ENCODE results near the gene BRD4. TPM values are rescaled to one million over a fixed set of nuclear protein-coding genes. Genes with fewer than 3 reads are reported as not detected.
A peak's percentile ranks its signal among the peaks of the same experiment; 100 is the strongest.

BRD4 gene
- polyA plus RNA-seq, 3 donors = 3.7 to 19.2 (median 4.2) TPM

DNA sequence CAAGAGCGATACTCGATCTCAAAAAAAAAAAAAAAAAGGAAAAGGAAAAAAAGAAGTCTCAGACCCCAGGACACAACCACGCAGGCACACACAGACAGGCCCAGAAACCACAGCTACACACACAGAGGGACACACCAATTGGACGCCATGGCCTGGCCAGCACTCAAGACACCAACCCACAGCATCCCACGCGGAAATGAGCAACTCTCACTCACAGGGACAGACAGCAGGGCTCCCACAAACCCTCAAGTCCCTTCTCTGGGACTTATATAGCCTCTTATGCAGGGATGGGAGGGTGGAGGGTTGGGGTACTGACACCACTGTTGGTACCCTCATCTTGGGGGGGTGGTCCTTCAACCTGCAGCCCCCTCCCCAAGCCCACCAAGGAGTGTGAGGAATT lies 137.4 kb downstream of the BRD4 start:
- H3K9ac ChIP-seq (ENCODE audit: insufficient read depth, low read length, poor library complexity, severe bottlenecking) = no peak overlapping the region
- peaks cover 0 to 9% of the 10 kb centered on the region in 2 donors for H3K9me3 ChIP-seq (replicated peaks in 1 of 2; ENCODE audit: control insufficient read depth in 1 of 2, insufficient read depth in 1 of 2, low read length in 2 of 2)
- peaks cover 55 to 64% (median 61%) of the 10 kb centered on the region in 3 donors for H3K27me3 Mint-ChIP-seq (ENCODE audit: low read depth in 3 of 3)
- peak overlapping the region in 1 of 7 donors; percentile 79 for H3K27ac Mint-ChIP-seq
- H3K36me3 ChIP-seq (replicated peaks in 1 of 2; ENCODE audit: control insufficient read depth in 1 of 2, insufficient read depth in 2 of 2, low read length in 2 of 2) = no peaks in the 10 kb centered on the region
- no peak overlapping the region for H3K4me3 ChIP-seq (replicated peaks in 1 of 3; ENCODE audit: low read depth in 2 of 3, low read length in 3 of 3)
- no peaks in the 10 kb centered on the region for H4K20me1 ChIP-seq (ENCODE audit: insufficient read depth, low read length)
- H3K36me3 Mint-ChIP-seq = peaks cover 7 to 16% of the 10 kb centered on the region in 2 donors
- H3K9me3 Mint-ChIP-seq = peaks cover 0 to 14% (median 8%) of the 10 kb centered on the region in 7 donors
- peak; percentile 21 to 51 (median 30) for DNase-seq
- no peaks in the 10 kb centered on the region for H3K79me2 ChIP-seq (ENCODE audit: insufficient read depth, low read length)
- H3K27ac ChIP-seq (ENCODE audit: low read depth in 1 of 2, low read length in 2 of 2) = no peak overlapping the region
- intact Hi-C loops (cut with micrococcal nuclease) = loop anchor here (5.0 kb wide), 1 partner anchor 37 kb away; the partner anchor contains the start of gene EPHX3 (in 2 of the 2)
- peak overlapping the region; percentile 53 for H3K4me2 ChIP-seq (replicated peaks; ENCODE audit: extremely low read depth, low read length, poor library complexity, severe bottlenecking)
- TF ChIP-seq CTCF (IDR thresholded peaks at IDR 0.05) = no peak
- peak overlapping the region; percentile 32 to 87 for H3K4me3 Mint-ChIP-seq
- no peak overlapping the region for H2AFZ ChIP-seq (ENCODE audit: insufficient read depth, low read depth, low read length, poor library complexity, severe bottlenecking)
- peaks cover 19 to 30% of the 10 kb centered on the region in 2 donors for H3K4me1 ChIP-seq (ENCODE audit: control insufficient read depth in 1 of 2, insufficient read depth in 2 of 2, low read length in 2 of 2)
- WGBS (ENCODE audit: insufficient coverage) = 0% methylated on average over 1 of the region's 6 CpGs
- H3K27me3 ChIP-seq (ENCODE audit: control insufficient read depth in 2 of 2, insufficient read depth in 2 of 2, low read length in 2 of 2) = peaks cover 25 to 53% of the 10 kb centered on the region in 2 donors
- H3K4me1 Mint-ChIP-seq = peaks cover 27% of the 10 kb centered on the region

DNA sequence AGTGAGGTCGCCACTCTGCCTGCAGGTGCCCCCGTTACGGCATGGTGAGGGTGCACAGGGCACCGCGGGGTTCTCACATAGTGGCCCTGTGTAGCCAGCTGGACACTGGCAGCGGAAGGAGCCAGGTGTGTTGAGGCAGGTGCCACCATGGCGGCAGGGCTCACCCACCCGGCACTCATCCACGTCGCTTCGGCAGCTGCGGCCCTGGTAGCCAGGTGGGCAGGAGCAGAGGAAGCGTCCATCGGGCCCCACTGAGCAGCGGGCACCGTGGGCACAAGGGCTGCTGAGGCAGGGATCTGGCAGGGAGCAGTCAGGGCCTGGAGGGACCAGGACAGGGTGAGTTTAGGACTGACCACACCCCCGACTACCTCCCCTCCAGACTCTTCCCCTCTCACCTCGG lies 140.4 kb downstream of the BRD4 start:
- H3K27me3 Mint-ChIP-seq (ENCODE audit: low read depth in 3 of 3) = peaks cover 34 to 45% (median 39%) of the 10 kb centered on the region in 3 donors
- H3K27ac Mint-ChIP-seq = no peak overlapping the region
- no peak for DNase-seq
- H4K20me1 ChIP-seq (ENCODE audit: insufficient read depth, low read length) = no peaks in the 10 kb centered on the region
- peaks cover 0 to 7% (median 3%) of the 10 kb centered on the region in 7 donors for H3K9me3 Mint-ChIP-seq
- no peaks in the 10 kb centered on the region for H3K9me3 ChIP-seq (replicated peaks in 1 of 2; ENCODE audit: control insufficient read depth in 1 of 2, insufficient read depth in 1 of 2, low read length in 2 of 2)
- 98% methylated on average over 18 of the region's 18 CpGs for WGBS (ENCODE audit: insufficient coverage)
- H3K4me1 Mint-ChIP-seq = peaks cover 11% of the 10 kb centered on the region
- intact Hi-C loops (cut with micrococcal nuclease) = no loop called here
- H3K79me2 ChIP-seq (ENCODE audit: insufficient read depth, low read length) = no peaks in the 10 kb centered on the region
- H3K36me3 ChIP-seq (replicated peaks in 1 of 2; ENCODE audit: control insufficient read depth in 1 of 2, insufficient read depth in 2 of 2, low read length in 2 of 2) = no peaks in the 10 kb centered on the region
- peaks cover 9 to 17% of the 10 kb centered on the region in 2 donors for H3K4me1 ChIP-seq (ENCODE audit: control insufficient read depth in 1 of 2, insufficient read depth in 2 of 2, low read length in 2 of 2)
- H3K9ac ChIP-seq (ENCODE audit: insufficient read depth, low read length, poor library complexity, severe bottlenecking) = no peak overlapping the region
- H3K36me3 Mint-ChIP-seq = peaks cover 3 to 5% of the 10 kb centered on the region in 2 donors
- H3K4me2 ChIP-seq (replicated peaks; ENCODE audit: extremely low read depth, low read length, poor library complexity, severe bottlenecking) = no peak overlapping the region
- peaks cover 18 to 30% of the 10 kb centered on the region in 2 donors for H3K27me3 ChIP-seq (ENCODE audit: control insufficient read depth in 2 of 2, insufficient read depth in 2 of 2, low read length in 2 of 2)
- H3K27ac ChIP-seq (ENCODE audit: low read depth in 1 of 2, low read length in 2 of 2) = no peak overlapping the region
- no peak overlapping the region for H3K4me3 ChIP-seq (replicated peaks in 1 of 3; ENCODE audit: low read depth in 2 of 3, low read length in 3 of 3)
- no peak overlapping the region for H3K4me3 Mint-ChIP-seq
- TF ChIP-seq CTCF (IDR thresholded peaks at IDR 0.05) = no peak
- H2AFZ ChIP-seq (ENCODE audit: insufficient read depth, low read depth, low read length, poor library complexity, severe bottlenecking) = no peak overlapping the region
